ENCODE data around the gene BRAF. TPM values are rescaled to one million over a fixed set of nuclear protein-coding genes. Genes with fewer than 3 reads are reported as not detected.
"Not testable (repeated sequence)": the region's sequence is repeated elsewhere in the genome, so short reads cannot be mapped to it uniquely, and the experiment has no call there.

The BRAF gene
- total RNA-seq, 4 donors from 2014 or later, result 36.5 to 59.6 (median 45.4) TPM

DNA sequence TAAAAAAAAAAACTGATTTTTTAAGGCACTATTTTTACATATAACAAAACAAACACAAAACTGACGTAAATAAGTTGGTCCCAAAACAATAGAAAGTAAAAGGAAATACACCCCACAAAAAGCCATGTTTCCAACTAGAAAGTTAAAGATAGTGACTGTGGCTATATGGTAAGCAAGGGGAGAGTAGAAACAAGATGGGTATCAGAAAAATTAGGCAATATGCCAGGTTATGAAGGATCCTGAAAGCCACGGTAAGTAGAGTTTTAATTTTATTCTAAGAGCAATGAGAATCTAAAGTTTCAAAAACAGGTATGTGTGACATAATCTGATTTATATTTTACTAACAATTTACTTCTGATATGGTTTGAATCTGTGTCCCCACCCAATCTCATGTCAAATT lies 61.5 kb downstream of the BRAF start:
- H3K4me3 ChIP-seq (ENCODE audit: low read depth, poor library complexity, severe bottlenecking), result no peak overlapping the region
- WGBS, 2 donors, result 90 to 91% methylated on average over 2 of the region's 2 CpGs
- TF ChIP-seq, protein P1, sequence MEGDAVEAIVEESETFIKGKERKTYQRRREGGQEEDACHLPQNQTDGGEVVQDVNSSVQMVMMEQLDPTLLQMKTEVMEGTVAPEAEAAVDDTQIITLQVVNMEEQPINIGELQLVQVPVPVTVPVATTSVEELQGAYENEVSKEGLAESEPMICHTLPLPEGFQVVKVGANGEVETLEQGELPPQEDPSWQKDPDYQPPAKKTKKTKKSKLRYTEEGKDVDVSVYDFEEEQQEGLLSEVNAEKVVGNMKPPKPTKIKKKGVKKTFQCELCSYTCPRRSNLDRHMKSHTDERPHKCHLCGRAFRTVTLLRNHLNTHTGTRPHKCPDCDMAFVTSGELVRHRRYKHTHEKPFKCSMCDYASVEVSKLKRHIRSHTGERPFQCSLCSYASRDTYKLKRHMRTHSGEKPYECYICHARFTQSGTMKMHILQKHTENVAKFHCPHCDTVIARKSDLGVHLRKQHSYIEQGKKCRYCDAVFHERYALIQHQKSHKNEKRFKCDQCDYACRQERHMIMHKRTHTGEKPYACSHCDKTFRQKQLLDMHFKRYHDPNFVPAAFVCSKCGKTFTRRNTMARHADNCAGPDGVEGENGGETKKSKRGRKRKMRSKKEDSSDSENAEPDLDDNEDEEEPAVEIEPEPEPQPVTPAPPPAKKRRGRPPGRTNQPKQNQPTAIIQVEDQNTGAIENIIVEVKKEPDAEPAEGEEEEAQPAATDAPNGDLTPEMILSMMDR (IDR thresholded peaks at IDR 0.05), result no peak
- no peak for TF ChIP-seq POLR2A (IDR thresholded peaks at IDR 0.05)
- intact Hi-C loops (cut with DNase I; ENCODE audit: low total_unique reads), result no loop called here
- DNase-seq (ENCODE audit: low spot score in 2 of 2), result no peak

DNA sequence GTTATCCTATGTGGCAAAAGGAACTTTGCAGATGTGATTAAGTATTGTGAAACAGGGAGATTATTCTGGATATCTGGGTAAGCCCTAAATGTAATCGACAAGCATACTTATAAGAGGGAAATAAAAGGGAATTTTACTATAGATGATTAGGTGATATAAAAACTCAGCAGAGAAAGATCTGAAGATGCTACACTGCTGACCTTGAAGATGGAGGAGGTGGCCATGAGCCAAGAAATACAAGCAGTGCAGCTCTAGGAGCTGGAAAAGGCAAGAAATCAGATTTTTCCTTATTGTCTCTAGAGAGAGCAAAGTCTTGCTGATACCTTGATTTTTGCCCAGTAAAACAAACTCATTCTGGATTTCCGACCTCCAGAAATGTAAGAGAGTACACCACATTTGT lies 67.7 kb downstream of the BRAF start:
- 91% methylated on average over 2 of the region's 2 CpGs for WGBS, 2 donors
- no peak overlapping the region for H3K4me3 ChIP-seq (ENCODE audit: low read depth, poor library complexity, severe bottlenecking)
- intact Hi-C loops (cut with DNase I; ENCODE audit: low total_unique reads), result no loop called here
- DNase-seq (ENCODE audit: low spot score in 2 of 2), result no peak
- no peak for TF ChIP-seq POLR2A (IDR thresholded peaks at IDR 0.05)
- TF ChIP-seq, protein P1 (IDR thresholded peaks at IDR 0.05), result no peak

DNA sequence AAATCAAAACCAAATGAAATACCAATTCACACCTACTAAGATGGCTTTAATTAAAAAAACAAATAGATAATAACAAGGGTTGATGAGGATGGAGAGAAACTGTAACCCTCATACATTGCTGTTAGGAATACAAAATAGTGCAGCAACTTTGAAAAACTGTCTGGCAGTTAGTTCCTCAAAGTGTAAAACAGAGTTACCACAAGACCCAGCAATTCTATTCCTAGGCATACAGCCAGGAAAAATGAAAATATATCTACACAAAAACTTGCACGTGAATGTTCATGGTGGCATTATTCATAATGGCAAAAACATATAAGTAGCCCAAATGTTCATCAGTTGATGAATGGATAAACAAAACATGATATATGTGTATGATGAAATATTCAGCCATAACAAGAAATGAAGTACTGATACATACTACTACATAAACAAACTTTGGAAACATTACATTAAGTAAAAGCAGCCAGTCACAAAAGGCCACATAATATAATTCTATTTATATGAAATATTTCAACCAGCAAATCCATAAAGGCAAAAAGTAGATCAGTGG lies 83.5 kb downstream of the BRAF start:
- no peak for DNase-seq (ENCODE audit: low spot score in 2 of 2)
- intact Hi-C loops (cut with DNase I; ENCODE audit: low total_unique reads), result no loop called here
- H3K4me3 ChIP-seq (ENCODE audit: low read depth, poor library complexity, severe bottlenecking), result no peak overlapping the region
- 47 to 50% methylated on average over 1 of the region's 1 CpG for WGBS, 2 donors
- TF ChIP-seq POLR2A (IDR thresholded peaks at IDR 0.05), result no peak
- TF ChIP-seq, protein P1 (IDR thresholded peaks at IDR 0.05), result no peak

DNA sequence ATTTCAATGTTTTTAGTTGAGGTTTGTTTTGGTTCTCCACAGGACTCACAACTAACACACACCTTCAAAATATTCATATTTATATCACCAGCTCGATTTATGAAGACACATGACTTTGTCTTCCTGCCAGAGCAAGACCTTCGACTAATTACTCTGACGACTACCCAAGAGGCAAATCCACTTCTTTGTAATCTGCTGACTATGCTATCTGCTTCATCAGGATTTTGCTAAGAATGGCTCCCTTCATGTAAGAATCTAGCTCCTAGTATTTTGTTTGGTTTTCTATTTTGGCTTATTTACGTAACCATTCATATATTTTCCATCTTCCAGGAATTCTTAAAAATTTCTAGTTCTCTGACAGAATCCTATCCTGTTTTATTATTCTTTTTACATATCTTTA lies 93.0 kb downstream of the BRAF start:
- TF ChIP-seq, protein P1 (IDR thresholded peaks at IDR 0.05), result no peak
- TF ChIP-seq POLR2A (IDR thresholded peaks at IDR 0.05), result no peak
- no peak overlapping the region for H3K4me3 ChIP-seq (ENCODE audit: low read depth, poor library complexity, severe bottlenecking)
- WGBS, 2 donors, result 79 to 80% methylated on average over 4 of the region's 4 CpGs
- intact Hi-C loops (cut with DNase I; ENCODE audit: low total_unique reads), result no loop called here
- no peak for DNase-seq (ENCODE audit: low spot score in 2 of 2)

DNA sequence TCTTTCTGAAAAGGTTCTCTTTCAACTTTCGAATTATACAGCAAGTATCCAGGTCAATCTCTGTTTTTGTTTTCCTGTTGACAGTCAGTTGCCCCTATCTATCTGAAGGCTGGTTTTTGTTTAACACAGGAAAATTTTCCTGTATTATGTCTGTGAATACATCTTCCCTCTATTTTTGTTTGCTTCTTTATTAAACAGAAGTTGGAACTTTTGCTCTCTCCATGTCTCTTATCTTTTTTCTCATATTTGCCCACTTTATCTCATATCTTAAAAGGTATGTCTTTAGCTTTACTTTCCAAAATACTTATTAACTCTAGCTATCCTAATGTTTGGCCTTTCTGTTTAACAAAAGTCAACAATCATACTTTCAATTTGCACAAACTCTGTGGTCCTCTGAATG lies 95.0 kb downstream of the BRAF start:
- no peak overlapping the region for H3K4me3 ChIP-seq (ENCODE audit: low read depth, poor library complexity, severe bottlenecking)
- intact Hi-C loops (cut with DNase I; ENCODE audit: low total_unique reads), result no loop called here
- TF ChIP-seq, protein P1 (IDR thresholded peaks at IDR 0.05), result no peak
- no peak for TF ChIP-seq POLR2A (IDR thresholded peaks at IDR 0.05)
- WGBS, 2 donors, result 97 to 100% methylated on average over 1 of the region's 1 CpG
- DNase-seq (ENCODE audit: low spot score in 2 of 2), result no peak

DNA sequence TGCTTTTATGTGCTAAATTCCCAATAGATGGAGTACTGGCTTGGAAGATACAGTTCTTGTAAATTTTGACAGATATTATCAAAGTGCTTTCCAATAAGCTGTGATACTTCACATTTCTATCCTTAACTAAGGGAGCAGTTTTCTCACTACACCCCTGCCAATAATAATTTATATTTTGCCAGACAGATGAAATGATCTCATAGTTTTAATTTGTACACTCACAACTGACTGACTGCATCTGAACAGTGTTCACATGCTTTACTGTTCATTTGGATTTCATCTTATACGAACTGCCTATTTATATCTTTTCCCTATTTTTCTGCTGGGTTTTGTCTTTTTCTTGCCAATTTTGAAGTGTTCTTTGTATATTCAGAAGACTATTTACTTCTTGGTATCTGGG lies 96.0 kb downstream of the BRAF start:
- intact Hi-C loops (cut with DNase I; ENCODE audit: low total_unique reads), result no loop called here
- TF ChIP-seq POLR2A (IDR thresholded peaks at IDR 0.05), result no peak
- TF ChIP-seq, protein P1 (IDR thresholded peaks at IDR 0.05), result no peak
- 69 to 78% methylated on average over 1 of the region's 1 CpG for WGBS, 2 donors
- DNase-seq (ENCODE audit: low spot score in 2 of 2), result no peak
- no peak overlapping the region for H3K4me3 ChIP-seq (ENCODE audit: low read depth, poor library complexity, severe bottlenecking)

DNA sequence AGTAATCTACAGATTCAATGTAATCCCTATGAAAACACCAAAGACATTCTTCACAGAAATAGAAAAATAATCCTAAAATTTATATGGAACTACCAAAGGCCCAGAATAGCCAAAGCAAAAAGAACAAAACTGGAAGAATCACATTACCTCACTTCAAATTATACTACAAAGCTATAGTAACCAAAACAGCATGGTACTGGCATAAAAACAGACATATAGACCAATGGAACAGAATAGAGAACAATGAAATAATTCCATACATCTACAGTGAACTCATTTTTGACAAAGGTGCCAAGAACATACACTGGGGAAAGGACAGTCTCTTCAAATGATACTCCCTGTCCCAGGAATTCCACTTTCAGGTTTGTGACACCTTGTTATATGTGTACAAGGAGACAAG lies 107.3 kb downstream of the BRAF start:
- H3K4me3 ChIP-seq (ENCODE audit: low read depth, poor library complexity, severe bottlenecking); intact Hi-C loops (cut with DNase I; ENCODE audit: low total_unique reads); DNase-seq (ENCODE audit: low spot score in 2 of 2): not testable (repeated sequence)

Data from lower leg skin (tissue), 4 donors.